ENCODE results near the gene C17orf75.

Gene C17orf75

GRCh38 chr17:32311028-32311536 is 30.9 kb downstream of the C17orf75 start:
- Histone ChIP-seq H3K27ac (ENCODE audit: low read depth in 2 of 2, low read length in 2 of 2) (no peak overlapping the region), H3K9ac (ENCODE audit: low read depth in 1 of 2, low read length in 2 of 2) (no peak overlapping the region), H3K4me3 (ENCODE audit: low read length in 2 of 2) (no peak overlapping the region), H3K36me3 (ENCODE audit: control insufficient read depth in 2 of 2, insufficient read depth in 2 of 2, low read length in 2 of 2) (no peaks in the 10 kb centered on the region), H3K27me3 (ENCODE audit: control insufficient read depth in 2 of 2, insufficient read depth in 2 of 2, low read length in 2 of 2) (peaks cover 0 to 2% of the 10 kb centered on the region in 2 donors), H3K4me1 (ENCODE audit: control insufficient read depth in 2 of 2, insufficient read depth in 2 of 2, low read length in 2 of 2) (no peaks in the 10 kb centered on the region), H3K9me3 (ENCODE audit: control insufficient read depth in 2 of 2, low read length in 2 of 2) (no peaks in the 10 kb centered on the region)

DNA sequence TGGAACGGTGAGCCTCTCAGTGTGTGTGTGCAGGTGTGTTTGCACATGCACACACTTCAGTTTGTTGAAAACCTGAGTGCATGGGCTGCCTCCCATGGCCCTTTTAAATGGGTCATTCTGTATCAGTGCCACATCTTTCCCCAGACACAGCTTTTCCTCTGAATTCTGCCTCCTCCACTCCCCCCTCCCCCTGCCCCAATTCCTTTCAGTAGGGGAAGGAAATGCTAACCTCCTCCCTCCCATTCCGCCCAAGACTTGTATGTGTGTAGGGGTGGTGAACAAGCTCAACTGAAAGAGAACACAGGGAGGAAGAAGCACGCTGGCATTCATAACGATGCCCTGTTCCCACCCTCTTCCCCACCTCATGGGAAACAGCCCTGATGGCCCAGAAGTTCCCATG is 34.3 kb downstream of the C17orf75 start:
- Histone ChIP-seq H3K9me3 (ENCODE audit: control insufficient read depth in 2 of 2, low read length in 2 of 2) (no peaks in the 10 kb centered on the region), H3K4me1 (ENCODE audit: control insufficient read depth in 2 of 2, insufficient read depth in 2 of 2, low read length in 2 of 2) (no peaks in the 10 kb centered on the region), H3K9ac (ENCODE audit: low read depth in 1 of 2, low read length in 2 of 2) (no peak overlapping the region), H3K27ac (ENCODE audit: low read depth in 2 of 2, low read length in 2 of 2) (no peak overlapping the region), H3K36me3 (ENCODE audit: control insufficient read depth in 2 of 2, insufficient read depth in 2 of 2, low read length in 2 of 2) (no peaks in the 10 kb centered on the region), H3K4me3 (ENCODE audit: low read length in 2 of 2) (no peak overlapping the region), H3K27me3 (ENCODE audit: control insufficient read depth in 2 of 2, insufficient read depth in 2 of 2, low read length in 2 of 2) (peaks cover 0 to 2% of the 10 kb centered on the region in 2 donors)

- no peaks in the 10 kb centered on the region for H3K27me3 ChIP-seq (ENCODE audit: control insufficient read depth in 2 of 2, insufficient read depth in 2 of 2, low read length in 2 of 2)
- no peaks in the 10 kb centered on the region for H3K9me3 ChIP-seq (ENCODE audit: control insufficient read depth in 2 of 2, low read length in 2 of 2)
- no peak overlapping the region for H3K27ac ChIP-seq (ENCODE audit: low read depth in 2 of 2, low read length in 2 of 2)
- H3K4me1 ChIP-seq (ENCODE audit: control insufficient read depth in 2 of 2, insufficient read depth in 2 of 2, low read length in 2 of 2): no peaks in the 10 kb centered on the region
- H3K4me3 ChIP-seq (ENCODE audit: low read length in 2 of 2): no peak overlapping the region
- no peaks in the 10 kb centered on the region for H3K36me3 ChIP-seq (ENCODE audit: control insufficient read depth in 2 of 2, insufficient read depth in 2 of 2, low read length in 2 of 2)
- no peak overlapping the region for H3K9ac ChIP-seq (ENCODE audit: low read depth in 1 of 2, low read length in 2 of 2)
Observed at GRCh38 chr17:32305049-32305448, 36.9 kb downstream of the C17orf75 start.

DNA sequence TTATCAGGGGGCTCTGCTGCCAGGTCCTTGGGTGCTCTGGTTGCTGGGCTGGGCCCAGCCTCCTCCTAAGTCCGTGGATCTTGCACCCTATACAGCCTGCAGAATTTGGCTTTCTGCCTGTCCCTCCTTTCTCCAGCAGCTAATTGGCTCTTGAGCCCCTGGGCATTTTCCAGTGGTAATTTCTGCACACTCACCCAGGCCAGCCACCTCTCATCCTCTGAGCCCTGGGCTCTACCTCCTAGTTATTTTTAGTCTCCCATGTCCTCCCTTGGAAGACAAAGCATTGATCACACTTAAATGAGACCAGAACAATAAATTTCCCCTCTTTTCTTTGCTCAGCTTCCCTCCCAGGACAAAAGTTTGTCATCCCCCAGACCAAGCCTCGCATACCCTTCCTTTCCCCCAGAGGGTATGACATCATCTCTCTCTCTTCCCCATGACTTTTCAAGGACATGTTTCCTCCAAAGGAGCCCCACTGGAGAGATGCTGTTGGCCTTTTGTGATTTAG is 38.1 kb downstream of the C17orf75 start:
- Histone ChIP-seq H3K9me3 (ENCODE audit: control insufficient read depth in 2 of 2, low read length in 2 of 2) (no peaks in the 10 kb centered on the region), H3K27me3 (ENCODE audit: control insufficient read depth in 2 of 2, insufficient read depth in 2 of 2, low read length in 2 of 2) (no peaks in the 10 kb centered on the region), H3K36me3 (ENCODE audit: control insufficient read depth in 2 of 2, insufficient read depth in 2 of 2, low read length in 2 of 2) (no peaks in the 10 kb centered on the region), H3K4me1 (ENCODE audit: control insufficient read depth in 2 of 2, insufficient read depth in 2 of 2, low read length in 2 of 2) (no peaks in the 10 kb centered on the region), H3K27ac (ENCODE audit: low read depth in 2 of 2, low read length in 2 of 2) (no peak overlapping the region), H3K4me3 (ENCODE audit: low read length in 2 of 2) (no peak overlapping the region), H3K9ac (ENCODE audit: low read depth in 1 of 2, low read length in 2 of 2) (no peak overlapping the region)

GRCh38 chr17:32302860-32303649 is 38.9 kb downstream of the C17orf75 start:
- H3K27ac ChIP-seq (ENCODE audit: low read depth in 2 of 2, low read length in 2 of 2): no peak overlapping the region
- no peaks in the 10 kb centered on the region for H3K36me3 ChIP-seq (ENCODE audit: control insufficient read depth in 2 of 2, insufficient read depth in 2 of 2, low read length in 2 of 2)
- no peak overlapping the region for H3K4me3 ChIP-seq (ENCODE audit: low read length in 2 of 2)
- no peak overlapping the region for H3K9ac ChIP-seq (ENCODE audit: low read depth in 1 of 2, low read length in 2 of 2)
- H3K4me1 ChIP-seq (ENCODE audit: control insufficient read depth in 2 of 2, insufficient read depth in 2 of 2, low read length in 2 of 2): peaks cover 0 to 2% of the 10 kb centered on the region in 2 donors
- no peaks in the 10 kb centered on the region for H3K9me3 ChIP-seq (ENCODE audit: control insufficient read depth in 2 of 2, low read length in 2 of 2)
- H3K27me3 ChIP-seq (ENCODE audit: control insufficient read depth in 2 of 2, insufficient read depth in 2 of 2, low read length in 2 of 2): no peaks in the 10 kb centered on the region

DNA sequence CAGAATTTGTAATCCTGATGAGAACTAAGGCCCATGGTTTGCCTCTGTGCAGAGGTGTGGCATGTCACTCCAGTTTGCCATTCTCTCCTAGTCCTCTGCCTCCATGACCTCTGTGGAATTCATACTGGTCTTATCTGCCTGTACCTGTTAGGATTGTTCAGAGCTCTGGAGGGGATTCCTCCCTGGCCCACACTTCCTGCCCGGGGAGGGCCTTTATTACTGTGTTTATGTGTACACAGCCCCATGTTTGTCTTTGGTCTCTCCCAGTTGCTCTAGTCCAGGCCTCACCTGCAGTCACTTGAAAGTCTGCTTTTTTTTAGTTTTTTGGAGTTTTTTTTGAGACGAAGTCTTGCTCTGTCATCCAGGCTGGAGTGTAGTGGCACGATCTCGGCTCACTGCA is 39.9 kb downstream of the C17orf75 start:
- Histone ChIP-seq H3K27me3 (ENCODE audit: control insufficient read depth in 2 of 2, insufficient read depth in 2 of 2, low read length in 2 of 2) (no peaks in the 10 kb centered on the region), H3K4me1 (ENCODE audit: control insufficient read depth in 2 of 2, insufficient read depth in 2 of 2, low read length in 2 of 2) (peaks cover 0 to 2% of the 10 kb centered on the region in 2 donors), H3K9me3 (ENCODE audit: control insufficient read depth in 2 of 2, low read length in 2 of 2) (no peaks in the 10 kb centered on the region), H3K4me3 (ENCODE audit: low read length in 2 of 2) (no peak overlapping the region), H3K9ac (ENCODE audit: low read depth in 1 of 2, low read length in 2 of 2) (no peak overlapping the region), H3K36me3 (ENCODE audit: control insufficient read depth in 2 of 2, insufficient read depth in 2 of 2, low read length in 2 of 2) (no peaks in the 10 kb centered on the region), H3K27ac (ENCODE audit: low read depth in 2 of 2, low read length in 2 of 2) (no peak overlapping the region)

GRCh38 chr17:32299580-32300164 is 42.3 kb downstream of the C17orf75 start:
- H3K4me1 ChIP-seq (ENCODE audit: control insufficient read depth in 2 of 2, insufficient read depth in 2 of 2, low read length in 2 of 2): peaks cover 0 to 2% of the 10 kb centered on the region in 2 donors
- H3K27me3 ChIP-seq (ENCODE audit: control insufficient read depth in 2 of 2, insufficient read depth in 2 of 2, low read length in 2 of 2): no peaks in the 10 kb centered on the region
- no peak overlapping the region for H3K4me3 ChIP-seq (ENCODE audit: low read length in 2 of 2)
- no peak overlapping the region for H3K27ac ChIP-seq (ENCODE audit: low read depth in 2 of 2, low read length in 2 of 2)
- H3K36me3 ChIP-seq (ENCODE audit: control insufficient read depth in 2 of 2, insufficient read depth in 2 of 2, low read length in 2 of 2): no peaks in the 10 kb centered on the region
- H3K9me3 ChIP-seq (ENCODE audit: control insufficient read depth in 2 of 2, low read length in 2 of 2): no peaks in the 10 kb centered on the region
- H3K9ac ChIP-seq (ENCODE audit: low read depth in 1 of 2, low read length in 2 of 2): no peak overlapping the region

GRCh38 chr17:32298721-32299579 is 43.0 kb downstream of the C17orf75 start:
- Histone ChIP-seq H3K36me3 (ENCODE audit: control insufficient read depth in 2 of 2, insufficient read depth in 2 of 2, low read length in 2 of 2) (no peaks in the 10 kb centered on the region), H3K9ac (ENCODE audit: low read depth in 1 of 2, low read length in 2 of 2) (no peak overlapping the region), H3K27me3 (ENCODE audit: control insufficient read depth in 2 of 2, insufficient read depth in 2 of 2, low read length in 2 of 2) (no peaks in the 10 kb centered on the region), H3K27ac (ENCODE audit: low read depth in 2 of 2, low read length in 2 of 2) (no peak overlapping the region), H3K4me3 (ENCODE audit: low read length in 2 of 2) (no peak overlapping the region), H3K9me3 (ENCODE audit: control insufficient read depth in 2 of 2, low read length in 2 of 2) (no peaks in the 10 kb centered on the region), H3K4me1 (ENCODE audit: control insufficient read depth in 2 of 2, insufficient read depth in 2 of 2, low read length in 2 of 2) (peaks cover 0 to 2% of the 10 kb centered on the region in 2 donors)

- Histone ChIP-seq H3K9me3 (ENCODE audit: control insufficient read depth in 2 of 2, low read length in 2 of 2) (no peaks in the 10 kb centered on the region), H3K4me1 (ENCODE audit: control insufficient read depth in 2 of 2, insufficient read depth in 2 of 2, low read length in 2 of 2) (peaks cover 0 to 2% of the 10 kb centered on the region in 2 donors), H3K27ac (ENCODE audit: low read depth in 2 of 2, low read length in 2 of 2) (no peak overlapping the region), H3K36me3 (ENCODE audit: control insufficient read depth in 2 of 2, insufficient read depth in 2 of 2, low read length in 2 of 2) (no peaks in the 10 kb centered on the region), H3K4me3 (ENCODE audit: low read length in 2 of 2) (no peak overlapping the region), H3K9ac (ENCODE audit: low read depth in 1 of 2, low read length in 2 of 2) (no peak overlapping the region), H3K27me3 (ENCODE audit: control insufficient read depth in 2 of 2, insufficient read depth in 2 of 2, low read length in 2 of 2) (no peaks in the 10 kb centered on the region)
Observed at GRCh38 chr17:32298298-32298697, 43.7 kb downstream of the C17orf75 start.

Data from mucosa of rectum (tissue), 2 donors.